DOHH2 (cell line): ENCODE results near the gene FAM107A.

Experiments used
- H3F3A ChIP-seq: fragments of 200-600 bp; sonication (generic), shearing (Covaris generic); 2 replicates; pipeline ENCODE4 v1.6.0; 2016; ENCODE audit warnings: antibody characterized with exemption, mild to moderate bottlenecking; ENCODE audit not compliant: control insufficient read depth, insufficient read depth
- H3K27ac ChIP-seq: fragments of 200-600 bp; sonication (generic); 2 replicates; pipeline ENCODE4 v1.5.1; 2014; ENCODE audit warnings: low read depth, mild to moderate bottlenecking, low read length, moderate library complexity
- H3K27me3 ChIP-seq: fragments of 200-600 bp; sonication (generic); 2 replicates; pipeline ENCODE4 v1.6.1; 2014; ENCODE audit warnings: mild to moderate bottlenecking, low read length, mixed read lengths; ENCODE audit not compliant: control insufficient read depth
- H3K36me3 ChIP-seq: fragments of 200-600 bp; sonication (generic); 2 replicates; pipeline ENCODE4 v1.6.1; 2014; ENCODE audit warnings: mild to moderate bottlenecking, low read length, moderate library complexity, mixed read lengths; ENCODE audit not compliant: control insufficient read depth
- H3K4me1 ChIP-seq: fragments of 200-600 bp; sonication (generic); 2 replicates; pipeline ENCODE4 v1.6.1; 2014; ENCODE audit warnings: mild to moderate bottlenecking, low read length, mixed read lengths; ENCODE audit not compliant: control insufficient read depth
- H3K4me2 ChIP-seq: fragments of 200-600 bp; sonication (generic); 2 replicates; pipeline ENCODE4 v1.6.0; 2014; ENCODE audit warnings: mild to moderate bottlenecking, low read length, moderate library complexity
- H3K4me3 ChIP-seq: fragments of 200-600 bp; sonication (generic); 2 replicates; pipeline ENCODE4 v1.5.1; 2014; ENCODE audit warnings: mild to moderate bottlenecking, low read length, mixed read lengths
- H3K79me2 ChIP-seq: fragments of 200-600 bp; sonication (generic); 2 replicates; pipeline ENCODE4 v1.6.1; 2014; ENCODE audit warnings: mild to moderate bottlenecking, low read length, mixed read lengths; ENCODE audit not compliant: control insufficient read depth
- H3K9me2 ChIP-seq: fragments of 200-600 bp; sonication (generic); replicated peaks from 2 replicates; pipeline ENCODE4 v1.6.1; 2014; ENCODE audit warnings: mild to moderate bottlenecking, low read length, mixed read lengths; ENCODE audit not compliant: control insufficient read depth
- H3K9me3 ChIP-seq: fragments of 200-600 bp; sonication (generic); 2 replicates; pipeline ENCODE4 v1.6.1; 2014; ENCODE audit warnings: antibody characterized with exemption, low read length, mixed read lengths; ENCODE audit not compliant: control insufficient read depth, insufficient read depth
- H4K20me1 ChIP-seq: fragments of 200-600 bp; sonication (generic); 2 replicates; pipeline ENCODE4 v1.6.0; 2014; ENCODE audit warnings: low read depth, mild to moderate bottlenecking, antibody characterized with exemption, low read length, moderate library complexity; ENCODE audit not compliant: control insufficient read depth, insufficient read depth
- CTCF ChIP-seq: fragments of 200-600 bp; sonication (generic); IDR thresholded peaks from one replicate; pipeline ENCODE4 v1.5.1; 2014; ENCODE audit warnings: antibody characterized with exemption, mild to moderate bottlenecking, low read depth, low read length; ENCODE audit not compliant: poor library complexity, severe bottlenecking
- EZH2phosphoT487 ChIP-seq: fragments of 200-600 bp; sonication (generic); IDR thresholded peaks from 2 replicates; pipeline ENCODE4 v1.6.1; 2017; ENCODE audit warnings: borderline replicate concordance, mild to moderate bottlenecking, antibody characterized with exemption, low read length, moderate library complexity, mixed read lengths

FAM107A gene

GRCh38 chr3:58573640-58574039 is 3.6 kb downstream of the FAM107A start:
- no peak overlapping the region for H3K4me2 ChIP-seq
- H3K9me3 ChIP-seq = no peaks in the 10 kb centered on the region
- H3K79me2 ChIP-seq = no peaks in the 10 kb centered on the region
- no peaks in the 10 kb centered on the region for H3K36me3 ChIP-seq
- H3K9me2 ChIP-seq = no peaks in the 10 kb centered on the region
- H3F3A ChIP-seq = no peaks in the 10 kb centered on the region
- no peak overlapping the region for H3K27ac ChIP-seq
- no peaks in the 10 kb centered on the region for H4K20me1 ChIP-seq
- TF ChIP-seq CTCF (no peak), EZH2phosphoT487 (no peak)
- H3K4me1 ChIP-seq = peaks cover 5% of the 10 kb centered on the region
- H3K27me3 ChIP-seq = peaks cover 6% of the 10 kb centered on the region; the same call in 1 of the 2 replicates
- H3K4me3 ChIP-seq = no peak overlapping the region

GRCh38 chr3:58572634-58573230 is 4.5 kb downstream of the FAM107A start:
- Histone ChIP-seq H3K27me3 (peaks cover 6% of the 10 kb centered on the region; the same call in 1 of the 2 replicates), H3K4me3 (no peak overlapping the region), H3K36me3 (no peaks in the 10 kb centered on the region), H3K9me2 (no peaks in the 10 kb centered on the region), H3K27ac (no peak overlapping the region), H3K4me2 (no peak overlapping the region), H3K4me1 (peaks cover 6% of the 10 kb centered on the region), H3F3A (no peaks in the 10 kb centered on the region), H3K9me3 (no peaks in the 10 kb centered on the region), H4K20me1 (no peaks in the 10 kb centered on the region), H3K79me2 (no peaks in the 10 kb centered on the region)
- TF ChIP-seq EZH2phosphoT487 = no peak
- TF ChIP-seq CTCF = no peak

DNA sequence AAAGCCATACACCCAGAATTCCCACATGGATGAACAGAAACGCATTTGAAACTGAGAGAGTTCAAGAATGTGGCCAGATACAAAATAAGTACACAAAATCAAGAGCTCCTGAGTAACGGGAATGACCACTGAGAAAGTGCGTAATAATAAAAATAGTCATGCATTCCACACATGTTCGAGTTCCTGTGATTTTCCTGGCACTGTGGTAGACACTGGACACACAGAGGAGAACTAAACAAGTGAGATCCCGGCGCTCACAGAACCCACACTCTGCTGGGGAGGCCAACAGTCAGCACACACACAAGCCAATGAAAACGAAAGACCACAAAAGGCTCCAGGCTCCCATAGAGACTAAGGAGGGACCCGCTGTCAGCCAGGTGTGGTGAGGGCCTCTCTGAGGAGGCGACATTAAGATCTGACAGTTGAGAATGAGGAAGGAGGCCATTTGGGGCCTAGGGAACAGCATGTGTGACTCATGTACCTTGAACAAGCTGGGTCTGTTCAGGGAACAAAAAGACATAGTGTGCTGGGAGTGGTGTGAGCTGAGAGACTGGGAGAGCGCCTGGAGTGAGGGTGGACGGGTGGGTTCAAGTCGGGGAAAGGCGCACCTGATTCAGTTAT is 5.1 kb downstream of the FAM107A start:
- TF ChIP-seq CTCF = no peak
- no peak for TF ChIP-seq EZH2phosphoT487
- Histone ChIP-seq H4K20me1 (no peaks in the 10 kb centered on the region), H3K36me3 (no peaks in the 10 kb centered on the region), H3K4me2 (no peak overlapping the region), H3K79me2 (no peaks in the 10 kb centered on the region), H3K9me3 (no peaks in the 10 kb centered on the region), H3K27ac (no peak overlapping the region), H3K4me1 (peaks cover 6% of the 10 kb centered on the region), H3F3A (no peaks in the 10 kb centered on the region), H3K27me3 (peaks cover 6% of the 10 kb centered on the region; the same call in 1 of the 2 replicates), H3K9me2 (no peaks in the 10 kb centered on the region), H3K4me3 (no peak overlapping the region)
